Mucosa of gallbladder (tissue), 1 donor: ENCODE results near the gene MPP4. TPM values are rescaled to one million over a fixed set of nuclear protein-coding genes. Genes with fewer than 3 reads are reported as not detected.

Source experiments
- DNase-seq: peaks from one replicate; pipeline ENCODE4 v3.0.0-alpha.2; 2020; ENCODE audit warnings: low spot score
- total RNA-seq: library from RNA; stranded (reverse); gene quantifications from one replicate; pipeline ENCODE4 v1.2.1, GENCODE V29; 2021
- donor health status: DM: no; HTN: no; CAD: no.

The MPP4 gene
- total RNA-seq, 1 donor from 2014 or later, result not detected

GRCh38 chr2:201622306-201622970 is 76.0 kb downstream of the MPP4 start:
- no peak for DNase-seq

DNA sequence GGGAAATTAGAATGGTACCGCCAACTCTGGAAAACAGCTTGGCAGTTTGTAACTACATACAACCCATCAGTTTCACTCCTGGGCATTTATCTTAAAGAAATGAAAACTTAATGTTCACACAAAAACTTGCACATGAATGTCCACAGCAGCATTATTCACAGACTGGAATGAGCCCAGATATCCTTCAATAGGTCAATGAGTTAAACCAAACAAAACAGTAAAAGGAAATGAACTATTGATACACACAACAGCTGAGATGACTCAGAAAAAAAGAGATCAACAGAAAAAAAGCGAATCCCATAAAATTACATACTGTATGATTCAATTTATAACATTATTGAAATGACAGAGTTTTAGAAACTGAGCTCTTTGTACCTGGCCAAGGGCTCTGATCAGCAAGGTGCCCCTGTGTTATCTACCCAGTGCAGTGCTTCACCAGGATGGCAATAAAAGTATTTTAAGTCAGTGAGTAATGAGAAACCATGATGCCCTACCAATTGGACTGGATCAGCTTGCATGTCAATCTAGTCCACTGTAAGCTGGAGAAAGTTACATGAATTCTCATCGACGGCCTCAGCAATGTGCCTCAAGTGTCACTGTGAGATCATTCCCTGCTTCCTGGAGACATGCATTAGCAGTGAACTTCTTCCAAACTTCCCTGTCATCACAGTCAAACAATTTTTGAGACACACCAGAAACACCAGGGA is 77.0 kb downstream of the MPP4 start:
- DNase-seq, result no peak

- DNase-seq, result peak; percentile 64
Observed at GRCh38 chr2:201618744-201619662, 79.4 kb downstream of the MPP4 start.

DNA sequence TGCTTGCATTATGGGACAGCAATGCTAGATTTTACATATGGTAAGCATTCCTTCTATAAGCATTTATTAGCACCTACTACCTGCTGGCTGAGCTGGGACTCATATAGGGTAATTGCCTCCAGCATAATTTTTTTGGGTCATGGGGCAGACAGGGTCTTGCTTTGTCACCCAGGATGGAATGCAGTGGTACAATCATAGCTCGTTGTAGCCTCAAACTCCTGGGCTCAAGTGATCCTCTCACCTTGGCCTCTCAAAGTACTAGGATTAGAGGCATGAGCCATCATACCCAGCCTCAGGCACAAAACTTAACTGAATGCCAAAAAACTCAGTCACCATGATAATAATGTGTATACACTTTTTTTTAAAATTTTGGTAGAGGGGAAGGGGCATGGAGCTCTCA is 90.4 kb downstream of the MPP4 start:
- no peak for DNase-seq

- DNase-seq, result no peak
Observed at GRCh38 chr2:201607568-201607967, 90.9 kb downstream of the MPP4 start.

- no peak for DNase-seq
Observed at GRCh38 chr2:201600906-201601305, 97.5 kb downstream of the MPP4 start.

- no peak for DNase-seq
Observed at GRCh38 chr2:201597397-201597796, 101.0 kb downstream of the MPP4 start.

Other genes starting within 250 kb of the MPP4 start
- 63.8 TPM for gene TRAK2, start 247.2 kb downstream of the MPP4 start, total RNA-seq
- 52.2 TPM for gene STRADB, start 246.9 kb downstream of the MPP4 start, total RNA-seq
- gene TMEM237, start 55.1 kb downstream of the MPP4 start, total RNA-seq, result 13.5 TPM
- 23.8 TPM for gene ALS2, start 82.3 kb upstream of the MPP4 start, total RNA-seq
- gene CDK15, start 107.9 kb upstream of the MPP4 start, total RNA-seq, result 3.1 TPM